C4-2B (cell line): ENCODE data around the gene RNLS.

Experiments used
- CTCF ChIP-seq: fragments of 450-650 bp; conservative IDR thresholded peaks from 2 replicates; pipeline ENCODE4 v1.5.1; 2017; ENCODE audit warnings: mild to moderate bottlenecking
- ZFX ChIP-seq: fragments of 450-650 bp; IDR thresholded peaks from 2 replicates; pipeline ENCODE4 v1.6.1; 2017

GRCh38 chr10:88512599-88512998 is 70.5 kb downstream of the RNLS start:
- no peak for TF ChIP-seq CTCF
- no peak for TF ChIP-seq ZFX
